Uterus (tissue), 2 donors: ENCODE results near the gene DGUOK.

Source experiments
- POLR2A ChIP-seq, 2 donors: fragments of 450-650 bp; IDR thresholded peaks; one replicate each; pipeline ENCODE4 v1.6.1; 2016; ENCODE audit warnings: antibody characterized with exemption in 2 of 2, mild to moderate bottlenecking in 1 of 2, moderate library complexity in 1 of 2
- TF ChIP-seq, protein P1 (sequence below), 4 experiments: fragments of 200-600 bp in 2 of 4; fragments of 450-650 bp in 2 of 4; sonication (generic) in 2 of 4; IDR thresholded peaks; one replicate each; pipeline ENCODE4 v1.5.1; 2016 to 2019; ENCODE audit warnings: antibody characterized with exemption in 4 of 4, mild to moderate bottlenecking in 2 of 4, moderate library complexity in 1 of 4

DNA sequence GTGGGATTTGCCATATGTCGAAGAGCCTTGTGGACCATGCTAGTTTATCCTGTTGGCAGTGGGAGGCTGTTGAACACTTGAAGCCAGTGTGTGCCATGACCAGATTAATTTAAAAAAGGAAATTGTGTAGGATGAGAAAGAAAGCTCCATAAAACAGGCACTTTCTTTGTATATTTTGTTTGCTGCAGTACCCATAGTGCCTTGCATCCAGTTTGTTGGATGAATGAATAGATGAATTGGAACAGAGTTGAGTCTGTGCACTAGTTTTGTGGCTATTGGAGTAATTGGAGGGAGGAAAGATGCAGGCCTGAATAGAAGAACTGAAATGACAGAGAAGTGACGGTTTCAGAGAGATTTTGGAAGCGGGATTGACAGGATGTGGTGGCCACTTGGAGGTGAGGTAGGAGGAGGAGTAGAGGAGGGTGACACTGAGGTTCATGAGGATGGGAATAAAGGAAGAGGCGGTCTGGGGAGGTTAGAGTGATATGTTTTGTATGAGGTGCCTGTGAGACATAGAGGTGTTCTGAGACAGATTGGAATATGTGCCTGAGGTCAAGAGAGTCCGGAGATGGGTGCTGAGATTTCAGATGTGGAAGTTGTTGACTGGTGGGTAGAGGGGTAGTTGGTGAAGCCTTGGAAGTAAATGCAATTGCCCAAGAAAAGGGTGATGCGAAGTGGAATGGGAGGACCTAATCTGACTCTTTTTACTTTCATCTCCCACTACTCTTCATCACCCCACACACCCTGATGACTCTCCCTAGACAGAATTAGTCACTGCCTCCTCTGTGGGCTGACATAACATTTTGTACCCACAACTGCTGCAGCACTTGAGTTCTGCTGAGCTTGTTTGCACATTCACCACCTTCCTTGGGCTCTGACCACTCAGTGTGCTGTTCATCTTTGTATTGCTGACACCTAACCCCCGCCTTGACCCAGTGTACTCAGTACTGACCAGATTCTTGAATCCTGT is 5.1 kb downstream of the DGUOK start:
- TF ChIP-seq, protein P1, sequence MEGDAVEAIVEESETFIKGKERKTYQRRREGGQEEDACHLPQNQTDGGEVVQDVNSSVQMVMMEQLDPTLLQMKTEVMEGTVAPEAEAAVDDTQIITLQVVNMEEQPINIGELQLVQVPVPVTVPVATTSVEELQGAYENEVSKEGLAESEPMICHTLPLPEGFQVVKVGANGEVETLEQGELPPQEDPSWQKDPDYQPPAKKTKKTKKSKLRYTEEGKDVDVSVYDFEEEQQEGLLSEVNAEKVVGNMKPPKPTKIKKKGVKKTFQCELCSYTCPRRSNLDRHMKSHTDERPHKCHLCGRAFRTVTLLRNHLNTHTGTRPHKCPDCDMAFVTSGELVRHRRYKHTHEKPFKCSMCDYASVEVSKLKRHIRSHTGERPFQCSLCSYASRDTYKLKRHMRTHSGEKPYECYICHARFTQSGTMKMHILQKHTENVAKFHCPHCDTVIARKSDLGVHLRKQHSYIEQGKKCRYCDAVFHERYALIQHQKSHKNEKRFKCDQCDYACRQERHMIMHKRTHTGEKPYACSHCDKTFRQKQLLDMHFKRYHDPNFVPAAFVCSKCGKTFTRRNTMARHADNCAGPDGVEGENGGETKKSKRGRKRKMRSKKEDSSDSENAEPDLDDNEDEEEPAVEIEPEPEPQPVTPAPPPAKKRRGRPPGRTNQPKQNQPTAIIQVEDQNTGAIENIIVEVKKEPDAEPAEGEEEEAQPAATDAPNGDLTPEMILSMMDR (IDR thresholded peaks at IDR 0.05): no peak
- TF ChIP-seq POLR2A (IDR thresholded peaks at IDR 0.05): no peak
